GM21737 (cell line): ENCODE measurements around the gene DGAT2.
"Not testable (repeated sequence)": the region's sequence is repeated elsewhere in the genome, so short reads cannot be mapped to it uniquely, and the experiment has no call there.

Experiments used
- ATAC-seq: cut with Tn5 transposase; IDR thresholded peaks from one replicate; pipeline ENCODE4 v1.9.1; 2021; ENCODE audit warnings: mild to moderate bottlenecking, moderate library complexity; ENCODE audit not compliant: unreplicated experiment

DGAT2 gene

GRCh38 chr11:75748729-75749273 is 19.8 kb upstream of the DGAT2 start:
- not testable (repeated sequence) for ATAC-seq

GRCh38 chr11:75754933-75755332 is 13.6 kb upstream of the DGAT2 start:
- not testable (repeated sequence) for ATAC-seq

- ATAC-seq, result no peak
Observed at GRCh38 chr11:75757651-75758050, 10.9 kb upstream of the DGAT2 start.

- ATAC-seq, result no peak
Observed at GRCh38 chr11:75759832-75760231, 8.7 kb upstream of the DGAT2 start.

GRCh38 chr11:75760243-75760642 is 8.3 kb upstream of the DGAT2 start:
- ATAC-seq, result no peak

- no peak for ATAC-seq
Observed at GRCh38 chr11:75760710-75761493, 7.7 kb upstream of the DGAT2 start.

GRCh38 chr11:75762158-75762557 is 6.4 kb upstream of the DGAT2 start:
- ATAC-seq, result no peak

GRCh38 chr11:75762885-75763284 is 5.7 kb upstream of the DGAT2 start:
- ATAC-seq, result no peak

GRCh38 chr11:75763846-75764245 is 4.7 kb upstream of the DGAT2 start:
- ATAC-seq, result no peak

GRCh38 chr11:75765116-75765515 is 3.5 kb upstream of the DGAT2 start:
- no peak for ATAC-seq

- no peak for ATAC-seq
Observed at GRCh38 chr11:75766443-75767227, 1.9 kb upstream of the DGAT2 start.

GRCh38 chr11:75767228-75767572 is 1.4 kb upstream of the DGAT2 start:
- ATAC-seq, result no peak

GRCh38 chr11:75767793-75768111 is 826 bp upstream of the DGAT2 start:
- no peak for ATAC-seq

GRCh38 chr11:75768909-75769771 is 562 bp downstream of the DGAT2 start:
- ATAC-seq, result no peak

GRCh38 chr11:75770102-75770501 is 1.5 kb downstream of the DGAT2 start:
- ATAC-seq, result no peak

GRCh38 chr11:75771646-75772410 is 3.2 kb downstream of the DGAT2 start:
- no peak for ATAC-seq

GRCh38 chr11:75773595-75774353 is 5.2 kb downstream of the DGAT2 start:
- peak; percentile 81 for ATAC-seq

GRCh38 chr11:75775056-75775455 is 6.5 kb downstream of the DGAT2 start:
- ATAC-seq, result no peak

GRCh38 chr11:75776546-75776945 is 8.0 kb downstream of the DGAT2 start:
- ATAC-seq, result no peak
